WTC11 (cell line): ENCODE measurements around the gene IFNGR2. TPM values are rescaled to one million over a fixed set of nuclear protein-coding genes. Genes with fewer than 3 reads are reported as not detected.

Source experiments
- ATAC-seq: fragments of 200-7000 bp; cut with Tn5 transposase; 2 replicates; pipeline ENCODE4 v1.10.0; 2021; ENCODE audit warnings: mild to moderate bottlenecking, moderate library complexity
- CTCF ChIA-PET: fragments of 300-600 bp; sonication (Branson Sonifier 250); formaldehyde crosslinking; loops from one replicate; lab custom pipeline; 2021; ENCODE audit warnings: antibody characterized with exemption; lab: Charles Lee
- POLR2A ChIA-PET: fragments of 350-600 bp; sonication (Branson Sonifier 250); formaldehyde crosslinking; loops from one replicate; lab custom pipeline; 2021; ENCODE audit warnings: antibody characterized with exemption; lab: Charles Lee
- DNase-seq: peaks from one replicate; pipeline ENCODE4 v3.0.0; 2021; ENCODE audit warnings: low spot score
- H3K27ac Mint-ChIP-seq: 2 replicates; pipeline ENCODE4 v1.8.0; 2021; ENCODE audit warnings: mixed read lengths
- H3K27me3 Mint-ChIP-seq: 2 replicates; pipeline ENCODE4 v1.8.0; 2021; ENCODE audit warnings: low read depth, mild to moderate bottlenecking, moderate library complexity, mixed read lengths
- H3K36me3 Mint-ChIP-seq: 2 replicates; pipeline ENCODE4 v1.8.0; 2021; ENCODE audit warnings: mixed read lengths
- H3K4me1 Mint-ChIP-seq: 2 replicates; pipeline ENCODE4 v1.8.0; 2022; ENCODE audit warnings: mixed read lengths
- H3K4me3 Mint-ChIP-seq: 2 replicates; pipeline ENCODE4 v1.8.0; 2021; ENCODE audit warnings: mild to moderate bottlenecking, moderate library complexity, mixed read lengths
- H3K9me3 Mint-ChIP-seq: 2 replicates; pipeline ENCODE4 v1.8.0; 2021; ENCODE audit warnings: mixed read lengths
- HMGA2 ChIP-seq: fragments of 250-450 bp; sonication (Bioruptor Pico); IDR thresholded peaks from 2 replicates; pipeline ENCODE4 v1.4.0; 2021; ENCODE audit warnings: mild to moderate bottlenecking, moderate library complexity
- HMGXB4 ChIP-seq: sonication (generic); formaldehyde crosslinking; IDR thresholded peaks from 2 replicates; pipeline ENCODE4 v1.8.1; 2023; ENCODE audit warnings: mild to moderate bottlenecking, moderate library complexity, missing genetic modification reagents
- JAZF1 ChIP-seq: fragments of 250-450 bp; sonication (Bioruptor Pico); IDR thresholded peaks from 2 replicates; pipeline ENCODE4 v1.9.0; 2021; ENCODE audit warnings: moderate library complexity, mild to moderate bottlenecking, inconsistent platforms
- MXD4 ChIP-seq: fragments of 250-450 bp; sonication (Bioruptor Pico); IDR thresholded peaks from 2 replicates; pipeline ENCODE4 v1.8.0; 2021; ENCODE audit warnings: mild to moderate bottlenecking, moderate library complexity, borderline replicate concordance
- NFE2L1 ChIP-seq: sonication (generic); formaldehyde crosslinking; IDR thresholded peaks from 2 replicates; pipeline ENCODE4 v1.8.1; 2023; ENCODE audit warnings: missing genetic modification reagents
- NR3C1 ChIP-seq: sonication (generic); formaldehyde crosslinking; conservative IDR thresholded peaks from 2 replicates; pipeline ENCODE4 v1.8.1; 2023; ENCODE audit warnings: low read depth, mild to moderate bottlenecking, missing genetic modification reagents
- PRDM15 ChIP-seq: sonication (generic); formaldehyde crosslinking; IDR thresholded peaks from 2 replicates; pipeline ENCODE4 v1.8.0; 2022; ENCODE audit warnings: missing genetic modification reagents
- RELA ChIP-seq: sonication (generic); formaldehyde crosslinking; IDR thresholded peaks from 2 replicates; pipeline ENCODE4 v1.8.1; 2022; ENCODE audit warnings: missing genetic modification reagents, mild to moderate bottlenecking, borderline replicate concordance
- SP1 ChIP-seq: sonication (generic); formaldehyde crosslinking; conservative IDR thresholded peaks from 2 replicates; pipeline ENCODE4 v1.8.1; 2022; ENCODE audit warnings: missing genetic modification reagents
- TCF7 ChIP-seq: sonication (generic); formaldehyde crosslinking; IDR thresholded peaks from 2 replicates; pipeline ENCODE4 v1.8.0; 2022; ENCODE audit warnings: mild to moderate bottlenecking, low read depth, missing genetic modification reagents, moderate library complexity
- USF2 ChIP-seq: sonication (generic); formaldehyde crosslinking; IDR thresholded peaks from 2 replicates; pipeline ENCODE4 v1.8.1; 2023; ENCODE audit warnings: mild to moderate bottlenecking, missing genetic modification reagents, moderate library complexity
- total RNA-seq: library from RNA; stranded (reverse); gene quantifications from 3 replicates; pipeline ENCODE4 v1.2.3, GENCODE V29; 2021
- TF ChIP-seq, protein P1 (sequence below): fragments of 250-450 bp; sonication (Bioruptor Pico); conservative IDR thresholded peaks from 2 replicates; pipeline ENCODE4 v1.9.0; 2021; ENCODE audit warnings: mild to moderate bottlenecking
- TF ChIP-seq, protein P2 (sequence below): sonication (generic); formaldehyde crosslinking; IDR thresholded peaks from 2 replicates; pipeline ENCODE4 v1.8.0; 2022; ENCODE audit warnings: mild to moderate bottlenecking, missing genetic modification reagents
- TF ChIP-seq, protein P3 (sequence below): fragments of 200-600 bp; IDR thresholded peaks from 2 replicates; pipeline ENCODE4 v1.8.0; 2022; ENCODE audit warnings: antibody characterized with exemption
- TF ChIP-seq, protein P4 (sequence below): fragments of 250-450 bp; sonication (Bioruptor Pico); IDR thresholded peaks from 2 replicates; pipeline ENCODE4 v1.9.0; 2021; ENCODE audit warnings: moderate library complexity, mild to moderate bottlenecking, inconsistent platforms, borderline replicate concordance

IFNGR2 gene
- total RNA-seq, 1 experiment from 2014 or later, result 34.1 TPM

- no peak for TF ChIP-seq HMGXB4 (CRISPR knock-in tag)
Measured at GRCh38 chr21:33441489-33442477, 38.6 kb downstream of the IFNGR2 start (continued).

GRCh38 chr21:33443194-33443593, 40.0 kb downstream of the IFNGR2 start:
- no peak overlapping the region for H3K4me3 Mint-ChIP-seq
- no peaks in the 10 kb centered on the region for H3K27me3 Mint-ChIP-seq
- peaks cover 3% of the 10 kb centered on the region for H3K36me3 Mint-ChIP-seq
- no peak for DNase-seq
- peak overlapping the region; percentile 54 for H3K27ac Mint-ChIP-seq
- TF ChIP-seq USF2 (CRISPR knock-in tag), result no peak
- TF ChIP-seq, all 79 proteins: peak for 0
- no peak for ATAC-seq
- Mint-ChIP-seq H3K4me1 (no peaks in the 10 kb centered on the region), H3K9me3 (no peaks in the 10 kb centered on the region)
- CTCF ChIA-PET, result interaction anchor here (1.7 kb wide), 1 partner anchor 243 kb away, joined by 4 read pairs; no protein-coding TSS in a partner anchor
- POLR2A ChIA-PET, result no interaction called here

- TF ChIP-seq SP1 (CRISPR knock-in tag), result no peak
- TF ChIP-seq RELA (CRISPR knock-in tag), result no peak
- TF ChIP-seq, protein P1, sequence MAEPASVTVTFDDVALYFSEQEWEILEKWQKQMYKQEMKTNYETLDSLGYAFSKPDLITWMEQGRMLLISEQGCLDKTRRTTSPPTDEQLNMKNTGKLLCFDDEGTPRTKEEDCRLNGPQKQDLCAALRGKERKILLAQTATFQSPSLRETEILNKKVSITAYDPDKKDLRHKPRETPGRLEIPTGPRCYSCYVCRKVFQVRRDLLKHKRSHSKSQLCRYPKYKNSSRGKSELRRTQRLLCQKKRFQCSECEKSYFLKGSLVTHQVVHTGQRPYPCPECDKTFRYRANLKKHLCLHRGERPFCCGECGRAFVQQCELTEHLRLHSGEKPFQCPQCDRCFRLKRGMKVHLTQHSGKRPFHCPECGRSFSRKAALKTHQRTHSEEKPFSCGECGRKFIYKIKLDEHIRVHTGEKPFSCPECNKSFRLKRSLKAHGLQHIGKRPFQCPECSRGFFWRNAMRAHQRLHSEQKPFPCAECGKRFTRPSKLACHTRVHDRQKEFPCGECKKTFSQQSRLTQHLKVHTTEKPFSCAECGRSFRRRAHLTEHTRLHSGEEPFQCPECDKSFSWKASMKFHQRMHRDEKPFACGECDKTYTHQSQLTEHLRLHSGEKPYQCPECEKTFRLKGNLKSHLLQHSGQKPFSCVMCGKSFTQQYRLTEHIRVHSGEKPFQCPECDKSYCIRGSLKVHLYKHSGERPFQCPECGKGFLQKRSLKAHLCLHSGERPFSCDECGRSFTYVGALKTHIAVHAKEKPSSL (CRISPR knock-in tag), result no peak
- TF ChIP-seq MXD4 (CRISPR knock-in tag), result no peak
- TF ChIP-seq PRDM15 (CRISPR knock-in tag), result no peak
- TF ChIP-seq NR3C1 (CRISPR knock-in tag), result no peak
- TF ChIP-seq, protein P2, sequence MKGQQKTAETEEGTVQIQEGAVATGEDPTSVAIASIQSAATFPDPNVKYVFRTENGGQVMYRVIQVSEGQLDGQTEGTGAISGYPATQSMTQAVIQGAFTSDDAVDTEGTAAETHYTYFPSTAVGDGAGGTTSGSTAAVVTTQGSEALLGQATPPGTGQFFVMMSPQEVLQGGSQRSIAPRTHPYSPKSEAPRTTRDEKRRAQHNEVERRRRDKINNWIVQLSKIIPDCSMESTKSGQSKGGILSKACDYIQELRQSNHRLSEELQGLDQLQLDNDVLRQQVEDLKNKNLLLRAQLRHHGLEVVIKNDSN (CRISPR knock-in tag), result no peak
- TF ChIP-seq TCF7 (CRISPR knock-in tag), result no peak
- no peak for TF ChIP-seq HMGA2
- no peak for TF ChIP-seq JAZF1 (CRISPR knock-in tag)
- TF ChIP-seq, protein P3, sequence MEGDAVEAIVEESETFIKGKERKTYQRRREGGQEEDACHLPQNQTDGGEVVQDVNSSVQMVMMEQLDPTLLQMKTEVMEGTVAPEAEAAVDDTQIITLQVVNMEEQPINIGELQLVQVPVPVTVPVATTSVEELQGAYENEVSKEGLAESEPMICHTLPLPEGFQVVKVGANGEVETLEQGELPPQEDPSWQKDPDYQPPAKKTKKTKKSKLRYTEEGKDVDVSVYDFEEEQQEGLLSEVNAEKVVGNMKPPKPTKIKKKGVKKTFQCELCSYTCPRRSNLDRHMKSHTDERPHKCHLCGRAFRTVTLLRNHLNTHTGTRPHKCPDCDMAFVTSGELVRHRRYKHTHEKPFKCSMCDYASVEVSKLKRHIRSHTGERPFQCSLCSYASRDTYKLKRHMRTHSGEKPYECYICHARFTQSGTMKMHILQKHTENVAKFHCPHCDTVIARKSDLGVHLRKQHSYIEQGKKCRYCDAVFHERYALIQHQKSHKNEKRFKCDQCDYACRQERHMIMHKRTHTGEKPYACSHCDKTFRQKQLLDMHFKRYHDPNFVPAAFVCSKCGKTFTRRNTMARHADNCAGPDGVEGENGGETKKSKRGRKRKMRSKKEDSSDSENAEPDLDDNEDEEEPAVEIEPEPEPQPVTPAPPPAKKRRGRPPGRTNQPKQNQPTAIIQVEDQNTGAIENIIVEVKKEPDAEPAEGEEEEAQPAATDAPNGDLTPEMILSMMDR, result no peak
- TF ChIP-seq, protein P4, sequence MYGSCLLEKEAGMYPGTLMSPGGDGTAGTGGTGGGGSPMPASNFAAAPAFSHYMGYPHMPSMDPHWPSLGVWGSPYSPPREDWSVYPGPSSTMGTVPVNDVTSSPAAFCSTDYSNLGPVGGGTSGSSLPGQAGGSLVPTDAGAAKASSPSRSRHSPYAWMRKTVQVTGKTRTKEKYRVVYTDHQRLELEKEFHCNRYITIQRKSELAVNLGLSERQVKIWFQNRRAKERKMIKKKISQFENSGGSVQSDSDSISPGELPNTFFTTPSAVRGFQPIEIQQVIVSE (CRISPR knock-in tag), result no peak
- no peak for TF ChIP-seq NFE2L1 (CRISPR knock-in tag)
- DNase-seq (no peak), ATAC-seq (no peak)
- Mint-ChIP-seq H3K4me3 (no peak overlapping the region), H3K27ac (peak overlapping the region; percentile 87; the same call in 1 of the 2 replicates), H3K27me3 (no peaks in the 10 kb centered on the region), H3K9me3 (no peaks in the 10 kb centered on the region), H3K4me1 (no peaks in the 10 kb centered on the region), H3K36me3 (0 out of 2 replicates have a peak, but pooled peaks cover 3% of the 10 kb centered on the region)
- ChIA-PET CTCF (interaction anchor here (0.6 to 3.0 kb wide), 24 partner anchors 11 to 624 kb away, joined by 3 to 28 read pairs (median 4); partner anchors contain the start of genes DNAJC28, IFNAR1, IL10RB and OLIG2), POLR2A (interaction anchor here (1.0 kb wide), 1 partner anchor 178 kb away, joined by 3 read pairs; the partner anchor contains the start of gene IL10RB)
Measured at GRCh38 chr21:33444499-33444898, 41.3 kb downstream of the IFNGR2 start.
